Measurements from ENCODE around the gene NFIX. TPM values are rescaled to one million over a fixed set of nuclear protein-coding genes. Genes with fewer than 3 reads are reported as not detected.
A peak's percentile ranks its signal among the peaks of the same experiment; 100 is the strongest.

The NFIX gene
- total RNA-seq, 1 donor from 2014 or later = 41.6 TPM

DNA sequence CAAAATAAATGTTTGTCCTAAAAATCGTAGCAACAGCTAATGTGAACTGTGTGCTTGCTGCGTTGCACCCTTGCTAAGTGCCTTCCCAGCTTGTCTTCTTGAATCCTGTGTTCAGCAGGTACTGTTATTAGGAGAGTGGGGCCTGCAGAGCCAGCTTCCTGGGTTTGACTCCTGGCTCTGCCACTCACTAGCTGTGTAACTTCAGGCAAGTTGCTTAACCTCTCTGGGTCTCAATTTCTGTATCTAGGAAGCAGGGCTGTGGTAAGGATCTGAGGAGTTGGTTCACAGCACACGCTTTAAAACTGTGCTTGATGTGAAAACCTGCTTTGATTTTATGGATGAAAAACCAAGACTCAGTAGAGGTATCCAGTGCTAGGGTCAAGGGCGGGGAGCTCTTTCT, 10.0 kb downstream of the NFIX start:
- DNase-seq (ENCODE audit: low spot score in 2 of 2) (no peak), FAIRE-seq (no peak)

DNA sequence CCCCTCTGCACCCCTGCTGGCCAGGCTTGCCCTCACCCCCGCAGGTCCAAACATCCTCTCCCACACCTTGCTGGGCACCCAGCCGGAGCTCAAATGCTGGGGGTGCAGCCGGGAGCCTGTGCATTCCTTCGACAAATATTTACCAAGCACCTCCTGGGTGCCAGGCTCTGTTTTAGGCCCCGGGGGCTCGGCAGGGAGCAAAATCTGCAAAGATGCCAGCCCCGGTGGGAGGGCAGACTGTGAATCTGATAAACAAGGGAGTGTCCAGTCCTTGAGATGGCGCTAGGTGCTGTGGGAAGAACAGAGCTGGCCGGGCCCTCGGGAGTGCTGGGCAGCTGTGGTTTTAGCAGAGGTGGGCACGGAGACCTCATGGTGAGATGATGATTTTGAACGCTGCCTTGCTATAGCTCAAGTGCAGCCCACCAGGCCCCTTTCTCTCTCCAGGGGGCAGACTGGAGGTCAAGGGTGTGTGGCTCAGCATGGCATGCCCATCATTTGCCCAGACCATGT, 10.6 kb downstream of the NFIX start:
- FAIRE-seq (no peak), DNase-seq (ENCODE audit: low spot score in 2 of 2) (no peak)

DNA sequence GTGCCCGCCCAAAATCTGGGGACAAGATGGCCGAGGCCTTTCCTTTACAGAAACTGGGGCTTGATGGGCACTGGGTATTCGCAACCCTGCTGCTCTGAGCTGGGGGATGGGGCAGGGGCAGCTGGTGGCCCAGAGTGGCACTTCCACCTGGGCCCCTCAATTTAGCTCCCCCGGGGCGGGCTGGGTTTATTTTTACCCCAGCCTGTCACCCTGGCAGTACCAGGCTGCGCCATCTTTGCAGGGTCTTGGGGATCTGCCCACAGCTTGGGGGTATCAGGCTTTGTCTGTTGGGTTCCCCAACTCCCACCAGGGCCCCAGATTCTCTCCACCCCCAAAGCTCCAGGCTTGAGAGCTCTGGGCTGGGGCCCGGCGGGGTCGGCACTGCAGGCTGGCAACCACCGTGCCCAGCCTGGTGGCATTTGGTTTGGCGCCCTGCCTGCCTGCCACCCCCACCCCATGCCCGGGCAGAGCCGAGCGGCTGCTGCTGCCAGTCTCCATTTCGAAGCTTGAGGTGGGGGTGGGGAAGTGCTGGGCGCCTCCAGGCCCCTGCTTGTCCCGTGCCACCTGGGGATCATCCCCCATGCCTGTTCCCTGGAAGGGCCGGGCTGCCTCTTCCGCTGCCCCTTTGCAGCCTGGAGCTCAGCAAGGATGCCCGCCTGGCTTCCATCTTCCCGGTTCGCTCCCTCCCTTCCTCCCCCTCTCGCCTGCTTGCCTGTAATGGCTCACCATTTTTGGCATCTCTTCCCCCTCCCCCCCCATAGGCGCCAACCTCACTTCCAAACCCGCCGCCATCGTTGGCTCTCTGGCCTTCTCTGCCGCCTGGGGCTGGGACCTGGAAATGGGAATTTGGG, 11.4 kb downstream of the NFIX start:
- FAIRE-seq = no peak

DNA sequence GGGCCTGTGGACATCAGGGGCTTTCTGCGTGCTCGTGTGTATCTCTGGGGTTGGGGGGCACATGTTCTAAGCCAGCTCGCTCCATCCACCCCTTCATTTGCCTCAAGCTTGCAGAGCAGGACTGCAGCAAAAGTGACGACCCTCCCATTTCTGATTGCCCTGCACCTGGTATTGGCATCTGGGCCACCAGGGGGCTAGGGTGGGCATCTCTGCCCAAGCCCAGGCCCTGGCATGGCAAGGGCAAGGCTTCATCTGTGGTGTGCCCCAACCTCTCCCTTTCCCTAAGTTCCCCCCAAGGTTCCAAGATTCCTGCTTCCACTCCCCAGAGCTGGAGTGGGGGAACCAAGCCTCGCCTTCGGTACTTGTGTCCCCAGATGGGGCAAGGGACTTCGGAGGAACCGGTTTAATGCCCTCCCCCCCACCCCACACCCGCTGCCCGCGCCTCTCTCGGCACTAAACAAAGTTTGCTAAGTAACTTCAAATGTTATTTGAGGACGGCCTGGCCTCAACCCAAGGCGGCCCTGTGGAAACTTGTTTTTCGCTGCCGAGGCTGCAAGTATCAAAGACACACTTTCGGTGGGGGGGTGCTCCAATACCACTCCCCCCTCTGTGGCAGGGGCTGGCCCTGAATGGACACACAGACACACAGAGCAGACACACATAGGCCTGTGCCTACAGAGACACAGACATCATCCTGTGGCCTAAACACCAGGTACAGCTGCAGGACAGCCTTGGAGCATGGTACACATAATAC, 12.2 kb downstream of the NFIX start:
- DNase-seq (ENCODE audit: low spot score in 2 of 2) = no peak
- no peak for FAIRE-seq

More for the DNA sequence above, 11.4 kb downstream of the NFIX start:
- DNase-seq (ENCODE audit: low spot score in 2 of 2) = no peak

DNA sequence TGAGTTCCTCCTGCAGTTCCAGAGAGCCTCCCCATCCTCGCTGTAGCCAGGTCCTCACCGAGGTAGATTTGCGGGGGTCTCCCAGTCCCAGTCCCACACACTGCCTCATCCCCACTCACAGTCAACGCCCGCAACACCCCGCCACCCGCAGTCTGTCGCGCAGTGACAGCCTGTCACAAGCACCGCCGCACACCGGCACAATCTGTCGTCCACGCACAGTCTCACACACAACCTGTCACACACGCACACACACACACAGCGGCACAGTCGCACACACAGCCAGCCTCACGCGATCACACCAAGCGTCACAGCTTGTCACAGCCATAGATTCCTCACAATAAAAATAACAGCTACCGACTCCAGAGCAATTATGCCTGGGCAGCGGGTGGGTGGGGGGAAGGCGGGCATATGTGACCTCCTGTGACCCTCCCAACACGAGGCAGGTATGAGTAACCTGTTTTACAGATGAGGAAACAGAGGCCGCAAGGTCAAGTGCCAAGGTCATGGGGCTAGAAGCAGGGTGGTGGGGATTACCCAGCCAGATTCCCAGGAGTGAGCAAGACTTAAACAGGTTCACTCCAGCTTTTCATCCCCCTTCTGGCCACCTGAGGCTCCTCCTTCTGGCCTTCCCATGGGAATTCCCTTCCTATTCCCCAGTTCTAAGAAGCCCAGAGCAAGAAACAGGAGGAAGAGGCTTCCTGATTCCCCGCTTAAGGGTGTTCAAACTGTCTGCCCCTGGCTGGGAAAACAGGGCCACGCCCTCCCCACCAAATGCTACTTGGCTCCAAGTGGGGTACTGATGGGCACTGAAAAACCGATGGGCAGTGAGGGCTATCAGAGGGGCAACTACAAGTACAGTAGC, 13.9 kb downstream of the NFIX start:
- DNase-seq (ENCODE audit: low spot score in 2 of 2) (no peak), FAIRE-seq (no peak)

DNA sequence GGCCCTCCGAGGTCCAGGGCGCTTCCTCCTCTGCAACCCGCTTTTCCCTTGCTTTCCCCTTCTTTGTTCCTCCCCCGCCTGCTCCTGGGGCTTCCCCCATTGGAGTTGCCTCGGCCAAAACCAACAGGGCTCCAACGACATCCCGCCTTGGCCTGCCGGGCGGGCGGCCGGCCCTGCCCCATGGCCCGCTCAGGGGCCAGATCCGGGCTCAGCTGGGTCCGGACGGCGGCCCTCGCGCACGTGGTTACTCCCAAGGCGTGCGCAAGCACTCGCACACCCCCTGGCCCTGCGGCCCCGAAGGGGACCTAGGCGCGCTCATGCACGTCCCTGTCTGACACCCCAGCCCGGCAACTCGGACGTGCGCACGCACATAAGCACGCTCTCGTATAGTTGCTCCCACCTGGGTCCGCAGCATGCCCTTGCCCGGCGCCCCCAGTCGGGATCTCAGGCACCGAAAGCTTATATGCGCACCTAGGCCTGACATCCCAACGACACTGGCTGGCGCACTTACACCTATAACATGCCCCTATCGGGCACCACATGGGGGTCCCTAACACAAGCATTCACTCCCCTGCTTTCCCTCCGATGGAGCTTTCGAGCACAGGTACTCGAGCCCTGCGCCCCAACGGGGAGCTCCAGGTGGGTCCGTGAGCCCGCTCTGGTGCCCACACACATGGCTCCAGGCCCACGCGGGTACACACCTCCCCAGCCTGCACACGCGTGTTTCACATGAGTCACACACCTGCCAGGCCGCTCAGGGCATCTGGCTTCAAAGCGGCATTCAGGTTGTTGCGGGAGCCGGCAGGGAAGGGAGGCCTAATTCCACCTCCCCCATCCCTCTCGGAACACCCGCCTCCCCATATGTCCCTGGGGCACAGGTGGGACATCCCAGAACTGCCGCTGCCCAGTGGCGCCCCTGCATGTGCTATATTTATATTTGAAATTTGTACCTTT, 15.0 kb downstream of the NFIX start:
- FAIRE-seq (no peak), DNase-seq (ENCODE audit: low spot score in 2 of 2) (no peak)

DNA sequence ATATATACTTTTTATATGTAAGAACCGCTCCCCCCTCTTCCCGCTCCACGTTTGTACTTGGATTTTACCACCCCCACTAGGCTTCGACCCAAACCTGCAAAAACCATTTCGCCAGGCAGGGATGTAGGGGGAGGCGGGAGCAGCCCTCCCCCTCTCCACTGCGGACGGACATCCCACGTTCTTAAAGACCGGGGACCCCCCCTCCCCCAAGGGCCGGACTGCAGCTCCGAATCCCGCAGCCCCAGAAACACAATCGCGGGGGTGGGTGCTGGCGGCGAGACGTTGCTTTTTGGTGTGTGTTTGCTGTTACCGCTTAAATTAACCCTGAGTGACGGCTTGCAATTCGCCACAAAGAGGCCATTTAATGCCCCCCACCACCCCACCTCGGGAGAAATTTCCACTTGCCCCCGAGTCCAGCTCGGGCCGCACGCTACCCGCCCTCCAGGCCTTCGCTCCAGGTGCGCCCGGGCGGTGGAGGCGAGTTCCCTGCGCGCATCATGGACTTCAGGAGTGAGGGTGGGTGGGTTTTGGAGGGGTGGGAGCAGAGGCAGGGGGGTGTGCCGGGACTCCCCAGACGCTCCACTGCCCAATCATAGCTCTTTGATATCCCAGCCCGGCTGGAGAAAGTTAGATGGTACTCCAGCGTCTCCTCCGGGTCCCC, 15.8 kb downstream of the NFIX start:
- DNase-seq (ENCODE audit: low spot score in 2 of 2) (no peak), FAIRE-seq (no peak)

DNA sequence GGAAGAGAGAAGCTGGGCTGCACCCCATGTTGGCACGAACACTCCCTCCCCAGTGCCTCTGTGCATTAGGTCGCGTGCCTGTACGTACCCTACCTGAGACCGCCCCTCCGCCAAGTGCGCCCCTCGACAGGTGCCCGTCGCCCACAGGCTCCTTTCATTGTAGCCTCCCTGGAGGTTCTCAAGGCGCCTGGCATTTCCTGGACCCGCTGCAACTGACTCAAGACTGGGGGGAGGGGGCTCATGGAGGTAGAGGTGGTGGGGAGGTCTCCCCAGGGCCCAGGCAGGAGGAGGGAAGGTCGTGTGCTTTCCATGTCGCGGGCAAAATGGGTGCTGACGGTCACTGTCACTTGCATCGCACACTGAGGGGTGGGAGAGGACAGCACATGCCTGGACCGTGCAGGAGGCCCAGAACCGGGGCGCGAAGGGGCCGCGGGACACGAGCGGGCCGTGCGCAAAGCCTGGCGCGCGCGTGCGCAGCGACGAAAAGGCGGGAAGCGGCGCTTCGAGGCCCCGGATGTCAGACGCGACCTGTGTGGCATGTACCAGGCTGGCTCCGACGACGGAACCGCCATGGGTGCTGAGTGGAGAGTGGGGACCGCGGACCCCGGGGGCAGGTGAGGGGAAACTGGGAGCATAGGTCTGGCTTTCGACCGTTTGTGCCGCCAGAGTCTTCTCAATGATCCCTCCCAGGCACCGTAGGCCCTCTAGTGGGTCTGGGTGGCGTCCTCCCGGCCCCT, 16.5 kb downstream of the NFIX start:
- FAIRE-seq = no peak
- DNase-seq (ENCODE audit: low spot score in 2 of 2) = no peak

DNA sequence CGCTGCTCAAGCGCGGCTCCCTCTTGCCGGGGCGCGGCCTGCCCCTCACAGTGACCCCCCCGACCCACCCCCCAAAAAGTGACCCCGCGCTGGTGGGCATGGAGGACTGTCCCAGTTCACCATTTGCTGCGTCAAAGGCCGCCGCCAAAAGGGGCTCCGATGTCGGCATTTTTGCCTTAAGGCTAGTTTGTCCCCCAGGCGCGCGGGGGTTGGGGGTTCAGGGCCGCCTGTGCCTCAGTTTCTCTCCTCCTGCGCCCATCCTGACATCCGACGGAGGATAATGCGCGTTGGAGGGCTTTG, 17.1 kb downstream of the NFIX start:
- FAIRE-seq (no peak), DNase-seq (ENCODE audit: low spot score in 2 of 2) (no peak)

DNA sequence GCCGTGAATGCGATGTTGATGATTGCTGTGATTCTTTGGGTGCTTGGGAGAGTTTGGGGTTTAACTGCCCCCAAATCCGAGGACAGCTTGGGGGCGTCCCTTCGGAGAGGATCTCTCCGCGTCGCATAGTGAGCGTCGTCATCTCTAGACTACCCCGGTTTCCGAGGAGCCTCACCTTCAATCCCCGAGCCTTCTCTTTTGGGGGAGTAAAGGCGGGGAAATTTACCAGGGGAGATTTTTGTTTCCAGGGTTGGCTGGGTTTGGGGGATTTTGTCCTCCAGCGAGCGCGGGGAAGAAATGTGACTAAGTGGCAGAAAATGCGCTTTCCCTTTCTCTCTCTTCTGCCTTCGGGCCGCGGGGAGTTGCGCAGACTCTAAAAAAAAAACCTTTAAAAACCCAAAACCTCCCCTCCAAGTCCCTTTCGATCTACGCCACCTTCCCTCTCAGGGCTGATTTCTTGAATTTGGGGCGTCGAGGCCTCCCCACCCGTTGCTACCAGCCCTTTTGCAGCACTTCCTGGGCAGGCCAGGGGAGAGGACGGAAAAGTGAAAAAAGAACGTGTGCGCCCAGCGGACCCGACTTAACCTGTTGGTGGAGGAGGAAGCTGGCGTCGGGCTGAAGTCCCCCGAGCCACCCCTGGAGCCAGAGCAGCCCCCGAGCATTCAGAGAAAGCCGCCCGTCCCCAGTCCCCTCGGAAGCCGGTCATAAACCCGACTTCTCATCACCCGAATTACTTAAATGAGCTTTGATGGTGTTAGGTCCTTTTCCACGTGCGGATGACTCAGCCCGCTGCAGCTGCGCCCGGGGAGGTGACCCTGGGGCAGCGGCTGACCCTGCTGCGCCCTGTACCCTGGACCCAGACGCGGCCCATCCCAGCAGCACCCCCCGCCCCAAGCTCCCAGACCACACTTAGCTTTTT, 17.7 kb downstream of the NFIX start:
- peak in 1 of 2 donors; percentile 73 for DNase-seq (ENCODE audit: low spot score in 2 of 2)
- no peak for FAIRE-seq

DNA sequence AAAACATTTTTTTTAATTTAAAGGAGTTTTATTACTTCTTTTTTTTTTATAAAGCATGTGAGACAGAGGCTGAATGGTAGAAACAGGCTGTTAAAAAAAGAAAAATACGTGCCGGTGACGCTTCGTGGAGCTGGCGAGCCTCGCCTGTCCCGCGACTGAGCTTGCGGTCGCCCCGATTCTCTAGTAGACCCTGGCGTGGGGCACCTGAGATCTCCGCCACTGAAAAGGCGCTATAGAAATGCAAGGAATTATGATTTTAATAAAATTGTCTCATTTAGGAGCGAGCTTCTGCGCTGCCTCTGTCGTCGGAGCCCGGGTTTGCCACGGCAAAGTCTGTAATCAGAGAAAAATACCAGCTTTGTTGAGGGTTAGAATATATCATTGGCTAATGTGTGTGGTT, 18.4 kb downstream of the NFIX start:
- DNase-seq (ENCODE audit: low spot score in 2 of 2) (no peak), FAIRE-seq (no peak)

DNA sequence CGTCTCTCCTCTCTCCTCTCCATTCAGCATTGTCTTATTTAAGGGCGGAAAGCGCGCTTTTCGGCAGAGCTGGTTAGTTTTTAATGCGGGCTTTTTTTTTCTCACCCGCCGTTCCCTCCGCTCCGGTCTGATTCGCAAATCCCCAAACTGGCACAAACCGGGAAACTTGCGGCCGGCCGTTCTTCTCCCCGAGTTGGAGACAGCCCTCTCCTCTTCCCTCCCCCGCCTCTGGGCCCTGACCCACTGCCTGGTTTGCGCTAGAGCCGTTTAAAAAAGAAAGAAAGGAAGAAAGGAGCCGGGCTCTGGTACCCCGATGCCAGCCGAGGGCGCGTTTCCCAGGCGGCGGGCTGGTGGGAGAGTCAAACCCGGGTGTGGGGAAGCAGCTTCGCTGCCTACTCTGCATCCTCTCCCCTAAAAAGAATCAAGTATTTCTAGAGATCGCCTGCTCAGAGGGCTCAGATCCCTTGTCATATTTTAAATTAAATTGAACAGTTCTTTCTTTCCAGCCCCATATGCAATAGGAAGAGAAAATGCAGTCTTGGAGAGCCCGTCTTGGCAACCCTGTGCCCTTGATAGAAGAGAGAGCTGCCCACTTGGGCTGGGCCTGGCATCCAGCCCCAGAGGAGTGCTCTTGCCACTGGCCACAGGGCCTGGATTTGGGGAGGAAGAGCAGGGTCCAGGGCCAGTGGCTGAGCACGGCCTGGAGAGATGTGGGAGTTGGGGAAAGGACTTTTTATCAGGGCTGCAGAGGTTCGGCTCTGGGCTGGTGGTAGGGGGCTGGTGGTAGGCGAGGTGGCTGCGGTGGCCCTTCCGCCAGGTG, 19.0 kb downstream of the NFIX start:
- DNase-seq (ENCODE audit: low spot score in 2 of 2) (no peak), FAIRE-seq (no peak)

DNA sequence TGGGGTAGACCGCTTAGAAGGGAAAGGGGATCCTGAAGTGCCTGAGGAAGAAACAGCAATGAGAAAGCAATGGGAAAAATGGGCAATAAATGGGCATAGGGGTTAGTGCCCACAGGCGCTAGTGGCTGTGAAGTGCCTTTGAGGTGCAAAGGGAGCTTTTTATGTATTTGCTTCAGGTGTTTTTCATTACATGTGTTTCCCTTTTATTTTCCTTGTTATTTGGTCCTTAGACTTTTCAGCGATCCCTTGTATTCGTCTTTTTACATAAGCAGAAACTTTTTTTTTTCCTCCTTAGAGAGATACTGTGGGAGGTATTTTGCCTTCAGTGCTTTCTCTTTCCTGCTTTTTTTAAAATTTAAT, 19.6 kb downstream of the NFIX start:
- no peak for DNase-seq (ENCODE audit: low spot score in 2 of 2)

DNA sequence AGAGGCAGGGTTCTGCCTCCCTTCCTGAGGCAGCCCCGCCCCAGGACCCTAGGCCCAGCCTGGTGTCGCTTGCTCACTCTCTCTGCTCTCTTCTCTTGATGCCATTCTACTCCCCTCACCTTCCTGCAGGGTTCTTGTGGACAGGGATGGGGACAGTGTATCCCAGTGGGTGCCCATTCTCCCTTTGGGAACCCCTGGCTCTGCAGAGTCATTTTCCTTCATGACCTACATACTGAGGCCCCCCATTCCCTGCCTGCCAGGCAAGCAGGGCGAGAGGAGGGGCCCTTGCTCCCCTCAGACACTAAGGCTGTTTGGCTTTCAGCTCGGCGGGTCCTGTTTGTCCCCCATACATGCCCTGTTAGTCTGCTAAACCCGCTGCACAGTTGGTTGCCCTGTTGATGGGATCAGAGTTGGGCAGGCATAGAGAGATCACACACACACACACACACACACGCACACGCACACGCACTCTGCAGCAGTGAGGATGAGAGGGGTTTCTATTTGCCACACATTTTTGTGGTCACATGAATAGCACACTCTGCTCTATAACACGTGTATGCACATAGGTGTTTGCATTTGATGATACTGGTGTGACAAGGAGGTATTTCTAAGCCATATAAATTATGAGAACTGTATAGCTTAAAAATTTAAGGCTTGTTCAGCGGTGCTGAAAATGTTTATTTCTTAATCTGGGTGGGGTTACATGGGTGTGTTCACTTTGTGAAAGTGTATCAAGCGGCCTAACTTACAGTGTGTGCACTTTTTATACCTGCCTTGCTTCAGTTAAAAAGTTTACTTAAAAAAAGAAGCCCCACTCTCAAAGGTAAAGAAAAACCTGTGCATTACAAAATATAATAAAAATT, 20.3 kb downstream of the NFIX start:
- FAIRE-seq = no peak
- no peak for DNase-seq (ENCODE audit: low spot score in 2 of 2)

More for the DNA sequence above, 19.6 kb downstream of the NFIX start:
- FAIRE-seq = no peak

DNA sequence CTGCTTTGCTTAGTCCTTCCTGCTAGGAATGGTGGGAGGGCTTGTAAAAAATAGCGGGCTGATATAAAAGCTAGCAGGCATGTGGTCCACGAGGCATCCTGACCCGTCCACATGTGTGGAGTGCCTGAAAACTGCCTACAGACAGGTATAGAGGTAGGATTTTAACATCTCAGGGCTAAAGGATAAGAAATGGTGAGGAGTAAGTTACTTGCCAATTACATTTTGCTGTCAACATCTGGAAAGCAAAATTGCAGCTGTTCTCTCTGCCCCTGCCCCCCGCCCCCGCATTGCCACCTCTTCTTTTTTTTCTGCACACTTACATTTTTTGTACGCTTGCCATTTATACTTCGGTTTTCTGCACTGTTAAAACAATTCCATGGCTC, 21.0 kb downstream of the NFIX start:
- FAIRE-seq = no peak

More for the DNA sequence above, 21.0 kb downstream of the NFIX start:
- no peak for DNase-seq (ENCODE audit: low spot score in 2 of 2)

All from frontal cortex (tissue), 4 donors.